Measurements from ENCODE around the gene GDF10.

DNA sequence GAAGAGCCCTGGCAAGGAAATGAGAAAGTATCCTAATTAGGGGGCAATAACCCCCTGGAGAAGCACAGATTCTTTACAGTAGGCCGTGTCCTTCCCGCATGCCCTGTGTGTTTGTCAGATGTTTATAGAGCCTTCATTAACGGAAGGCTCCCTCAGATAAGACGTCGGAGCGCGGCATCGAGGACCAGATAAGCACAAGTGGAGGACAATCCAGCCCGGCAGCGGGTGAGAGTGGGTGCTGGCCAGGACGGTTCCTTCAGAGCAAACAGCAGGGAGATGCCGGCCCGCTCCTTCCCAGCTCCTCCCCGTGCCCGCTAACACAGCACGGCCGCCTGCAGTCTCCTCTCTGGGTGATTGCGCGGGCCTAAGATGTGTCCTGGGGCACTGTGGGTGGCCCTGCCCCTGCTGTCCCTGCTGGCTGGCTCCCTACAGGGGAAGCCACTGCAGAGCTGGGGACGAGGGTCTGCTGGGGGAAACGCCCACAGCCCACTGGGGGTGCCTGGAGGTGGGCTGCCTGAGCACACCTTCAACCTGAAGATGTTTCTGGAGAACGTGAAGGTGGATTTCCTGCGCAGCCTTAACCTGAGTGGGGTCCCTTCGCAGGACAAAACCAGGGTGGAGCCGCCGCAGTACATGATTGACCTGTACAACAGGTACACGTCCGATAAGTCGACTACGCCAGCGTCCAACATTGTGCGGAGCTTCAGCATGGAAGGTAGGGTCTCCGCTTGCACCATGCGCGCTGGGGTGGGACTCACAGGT, 22.5 kb downstream of the GDF10 start, which contains the start of gene GDF2:
- TF ChIP-seq, protein P1, sequence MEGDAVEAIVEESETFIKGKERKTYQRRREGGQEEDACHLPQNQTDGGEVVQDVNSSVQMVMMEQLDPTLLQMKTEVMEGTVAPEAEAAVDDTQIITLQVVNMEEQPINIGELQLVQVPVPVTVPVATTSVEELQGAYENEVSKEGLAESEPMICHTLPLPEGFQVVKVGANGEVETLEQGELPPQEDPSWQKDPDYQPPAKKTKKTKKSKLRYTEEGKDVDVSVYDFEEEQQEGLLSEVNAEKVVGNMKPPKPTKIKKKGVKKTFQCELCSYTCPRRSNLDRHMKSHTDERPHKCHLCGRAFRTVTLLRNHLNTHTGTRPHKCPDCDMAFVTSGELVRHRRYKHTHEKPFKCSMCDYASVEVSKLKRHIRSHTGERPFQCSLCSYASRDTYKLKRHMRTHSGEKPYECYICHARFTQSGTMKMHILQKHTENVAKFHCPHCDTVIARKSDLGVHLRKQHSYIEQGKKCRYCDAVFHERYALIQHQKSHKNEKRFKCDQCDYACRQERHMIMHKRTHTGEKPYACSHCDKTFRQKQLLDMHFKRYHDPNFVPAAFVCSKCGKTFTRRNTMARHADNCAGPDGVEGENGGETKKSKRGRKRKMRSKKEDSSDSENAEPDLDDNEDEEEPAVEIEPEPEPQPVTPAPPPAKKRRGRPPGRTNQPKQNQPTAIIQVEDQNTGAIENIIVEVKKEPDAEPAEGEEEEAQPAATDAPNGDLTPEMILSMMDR (IDR thresholded peaks at IDR 0.05): no peak
- no peak for TF ChIP-seq POLR2A (IDR thresholded peaks at IDR 0.05)
- TF ChIP-seq POLR2AphosphoS5 (IDR thresholded peaks at IDR 0.05): no peak
